Loucy (cell line): ENCODE measurements around the gene SPAG7.

Source experiments
- CTCF ChIP-seq: fragments of 200-600 bp; sonication (generic); conservative IDR thresholded peaks from 2 replicates; pipeline ENCODE4 v1.5.1; 2014; ENCODE audit warnings: mild to moderate bottlenecking, antibody characterized with exemption, low read length
- EZH2phosphoT487 ChIP-seq: fragments of 200-600 bp; IDR thresholded peaks from 2 replicates; pipeline ENCODE4 v1.6.1; 2018; ENCODE audit warnings: antibody characterized with exemption, mild to moderate bottlenecking, moderate library complexity, borderline replicate concordance

GRCh38 chr17:5002121-5002788, 34.6 kb upstream of the SPAG7 start:
- no peak for TF ChIP-seq CTCF
- TF ChIP-seq EZH2phosphoT487 = no peak
